GM19351 (cell line): ENCODE results near the gene PIGL.
A peak's percentile ranks its signal among the peaks of the same experiment; 100 is the strongest.
"Not testable (repeated sequence)": the region's sequence is repeated elsewhere in the genome, so short reads cannot be mapped to it uniquely, and the experiment has no call there.

Source experiments
- ATAC-seq: cut with Tn5 transposase; IDR thresholded peaks from one replicate; pipeline ENCODE4 v1.9.1; 2021; ENCODE audit warnings: mild to moderate bottlenecking, moderate library complexity; ENCODE audit not compliant: unreplicated experiment

PIGL gene

GRCh38 chr17:16304830-16305229, 87.8 kb downstream of the PIGL start:
- ATAC-seq, result no peak

- no peak for ATAC-seq
These were observed 89.2 kb downstream of the PIGL start for GRCh38 chr17:16306211-16306610.

GRCh38 chr17:16312061-16312460, 95.1 kb downstream of the PIGL start:
- not testable (repeated sequence) for ATAC-seq

- no peak for ATAC-seq
These were observed 96.4 kb downstream of the PIGL start for GRCh38 chr17:16313139-16314090.

GRCh38 chr17:16314189-16314588, 97.2 kb downstream of the PIGL start:
- ATAC-seq, result no peak

- ATAC-seq, result no peak
These were observed 97.8 kb downstream of the PIGL start for GRCh38 chr17:16314859-16315258.

- ATAC-seq, result no peak
These were observed 103.0 kb downstream of the PIGL start for GRCh38 chr17:16319969-16320368.

- no peak for ATAC-seq
These were observed 105.6 kb downstream of the PIGL start for GRCh38 chr17:16322636-16323035.

- ATAC-seq, result no peak
These were observed 109.0 kb downstream of the PIGL start for GRCh38 chr17:16325964-16326363.

- no peak for ATAC-seq
These were observed 110.0 kb downstream of the PIGL start for GRCh38 chr17:16327018-16327417.

GRCh38 chr17:16328997-16329396, 112.0 kb downstream of the PIGL start:
- ATAC-seq, result no peak

- peak; percentile 72 for ATAC-seq
These were observed 112.7 kb downstream of the PIGL start for GRCh38 chr17:16329519-16330271.

GRCh38 chr17:16338391-16338790, 121.4 kb downstream of the PIGL start:
- ATAC-seq, result no peak

- ATAC-seq, result no peak
These were observed 122.4 kb downstream of the PIGL start for GRCh38 chr17:16339402-16339801.

- no peak for ATAC-seq
These were observed 122.9 kb downstream of the PIGL start for GRCh38 chr17:16339959-16340358.

- no peak for ATAC-seq
These were observed 126.0 kb downstream of the PIGL start for GRCh38 chr17:16342979-16343378.

GRCh38 chr17:16343569-16343968, 126.6 kb downstream of the PIGL start:
- no peak for ATAC-seq

GRCh38 chr17:16345565-16345964, 128.6 kb downstream of the PIGL start:
- ATAC-seq, result no peak

- no peak for ATAC-seq
These were observed 129.8 kb downstream of the PIGL start for GRCh38 chr17:16346721-16347271.

- no peak for ATAC-seq
These were observed 131.6 kb downstream of the PIGL start for GRCh38 chr17:16348586-16348985.

GRCh38 chr17:16349431-16349830, 132.4 kb downstream of the PIGL start:
- no peak for ATAC-seq

GRCh38 chr17:16351831-16352230, 134.8 kb downstream of the PIGL start:
- no peak for ATAC-seq
